Measurements from ENCODE around the gene SPAG6. TPM values are rescaled to one million over a fixed set of nuclear protein-coding genes. Genes with fewer than 3 reads are reported as not detected.

The SPAG6 gene
- total and polyA plus RNA-seq, 2 experiments from 2014 or later = 0.21 TPM; not detected in 1

DNA sequence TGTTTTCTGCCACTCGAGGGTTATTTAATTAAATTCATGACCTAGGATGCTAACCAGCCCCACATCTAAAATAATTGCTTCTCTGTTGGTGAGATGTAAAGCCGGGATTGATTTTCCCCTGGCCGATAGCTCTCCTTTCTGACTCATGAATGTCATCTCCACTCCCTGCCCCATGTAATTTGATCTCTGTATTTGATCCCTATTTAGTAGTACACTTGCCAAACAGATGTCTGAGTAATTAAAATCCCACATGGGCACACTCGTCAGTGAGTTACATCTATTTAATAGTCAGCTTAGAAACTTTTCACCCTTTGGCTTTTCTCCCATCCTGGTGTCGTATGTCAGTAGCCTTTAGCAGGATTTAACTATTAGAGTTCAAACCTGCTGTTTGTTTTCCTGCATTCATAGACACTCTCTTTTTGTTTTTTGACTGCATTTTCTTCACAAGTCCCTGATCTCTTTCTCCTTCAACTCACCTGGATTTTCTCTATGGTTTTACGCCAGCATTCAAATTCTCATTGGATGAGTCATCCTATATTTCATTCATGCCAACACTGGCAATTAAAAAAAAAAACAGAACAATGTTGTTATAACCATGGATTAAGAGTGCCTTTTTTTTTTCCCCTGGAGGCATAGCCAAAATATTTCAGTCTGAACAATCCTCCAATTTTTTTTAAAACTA lies 82.7 kb downstream of the SPAG6 start (continued):
- TF ChIP-seq, protein P1, sequence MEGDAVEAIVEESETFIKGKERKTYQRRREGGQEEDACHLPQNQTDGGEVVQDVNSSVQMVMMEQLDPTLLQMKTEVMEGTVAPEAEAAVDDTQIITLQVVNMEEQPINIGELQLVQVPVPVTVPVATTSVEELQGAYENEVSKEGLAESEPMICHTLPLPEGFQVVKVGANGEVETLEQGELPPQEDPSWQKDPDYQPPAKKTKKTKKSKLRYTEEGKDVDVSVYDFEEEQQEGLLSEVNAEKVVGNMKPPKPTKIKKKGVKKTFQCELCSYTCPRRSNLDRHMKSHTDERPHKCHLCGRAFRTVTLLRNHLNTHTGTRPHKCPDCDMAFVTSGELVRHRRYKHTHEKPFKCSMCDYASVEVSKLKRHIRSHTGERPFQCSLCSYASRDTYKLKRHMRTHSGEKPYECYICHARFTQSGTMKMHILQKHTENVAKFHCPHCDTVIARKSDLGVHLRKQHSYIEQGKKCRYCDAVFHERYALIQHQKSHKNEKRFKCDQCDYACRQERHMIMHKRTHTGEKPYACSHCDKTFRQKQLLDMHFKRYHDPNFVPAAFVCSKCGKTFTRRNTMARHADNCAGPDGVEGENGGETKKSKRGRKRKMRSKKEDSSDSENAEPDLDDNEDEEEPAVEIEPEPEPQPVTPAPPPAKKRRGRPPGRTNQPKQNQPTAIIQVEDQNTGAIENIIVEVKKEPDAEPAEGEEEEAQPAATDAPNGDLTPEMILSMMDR (conservative IDR thresholded peaks at IDR 0.05; ENCODE audit: low read depth in 2 of 2) = no peak
- TF ChIP-seq ZNF114 (CRISPR knock-in tag; IDR thresholded peaks at IDR 0.05) (no peak), EZH2 (IDR thresholded peaks at IDR 0.05; ENCODE audit: low read depth, unreplicated experiment) (no peak), STAT1 (IDR thresholded peaks at IDR 0.05; ENCODE audit: unreplicated experiment) (no peak)

GRCh38 chr10:22429146-22429545 lies 83.8 kb downstream of the SPAG6 start:
- Mint-ChIP-seq H3K4me3 (no peak overlapping the region), H3K4me1 (peaks cover 33% of the 10 kb centered on the region), H3K36me3 (ENCODE audit: low read depth) (no peaks in the 10 kb centered on the region), H3K27ac (no peak overlapping the region), H3K9me3 (no peaks in the 10 kb centered on the region), H3K27me3 (ENCODE audit: insufficient read depth, low read depth, poor library complexity) (peaks cover 4% of the 10 kb centered on the region)
- ATAC-seq (no peak), DNase-seq (ENCODE audit: low spot score) (no peak)
- no peaks in the 10 kb centered on the region for H3F3A ChIP-seq (replicated peaks; ENCODE audit: low read depth)
- no peak overlapping the region for H3K27ac ChIP-seq (ENCODE audit: low read depth)
- peaks cover under 1% of the 10 kb centered on the region; the same call in 1 of the 2 replicates for H3K27me3 ChIP-seq (ENCODE audit: insufficient read depth)
- peaks cover 5% of the 10 kb centered on the region; the same call in 1 of the 2 replicates for H3K9me2 ChIP-seq (ENCODE audit: insufficient read depth)
- no peak overlapping the region for H2AFZ ChIP-seq
- H3K36me3 ChIP-seq (ENCODE audit: insufficient read depth) = no peaks in the 10 kb centered on the region
- H4K20me1 ChIP-seq (replicated peaks; ENCODE audit: insufficient read depth) = no peaks in the 10 kb centered on the region
- H3K4me2 ChIP-seq = no peak overlapping the region
- no peak overlapping the region for H3K4me3 ChIP-seq
- H3K4me1 ChIP-seq (ENCODE audit: insufficient read depth) = peaks cover 16% of the 10 kb centered on the region
- no peaks in the 10 kb centered on the region for H3K79me2 ChIP-seq (replicated peaks; ENCODE audit: insufficient read depth)
- TF ChIP-seq STAT1 (IDR thresholded peaks at IDR 0.05; ENCODE audit: unreplicated experiment) = no peak
- TF ChIP-seq CREB1 (CRISPR knock-in tag; IDR thresholded peaks at IDR 0.05; ENCODE audit: low read depth) = no peak
- TF ChIP-seq EZH2 (IDR thresholded peaks at IDR 0.05; ENCODE audit: low read depth, unreplicated experiment) = no peak
- no peak for TF ChIP-seq ZNF114 (CRISPR knock-in tag; IDR thresholded peaks at IDR 0.05)
- TF ChIP-seq, protein P1 (conservative IDR thresholded peaks at IDR 0.05; ENCODE audit: low read depth in 2 of 2) = no peak
- TF ChIP-seq ZNF462 (CRISPR knock-in tag; IDR thresholded peaks at IDR 0.05) = no peak
- no peak for TF ChIP-seq EZH2phosphoT487 (IDR thresholded peaks at IDR 0.05; ENCODE audit: unreplicated experiment)
- no peak for TF ChIP-seq JUNB (IDR thresholded peaks at IDR 0.05; ENCODE audit: unreplicated experiment)
- TF ChIP-seq REST (IDR thresholded peaks at IDR 0.05; ENCODE audit: unreplicated experiment) = no peak
- TF ChIP-seq NANOG (IDR thresholded peaks at IDR 0.05; ENCODE audit: borderline replicate concordance) = no peak
